Prostate gland (tissue), 2 donors: ENCODE data around the gene OMA1. TPM values are rescaled to one million over a fixed set of nuclear protein-coding genes. Genes with fewer than 3 reads are reported as not detected.
"Not testable (repeated sequence)": the region's sequence is repeated elsewhere in the genome, so short reads cannot be mapped to it uniquely, and the experiment has no call there.

ENCODE experiments used
- DNase-seq: peaks from one replicate; pipeline ENCODE4 v3.0.0-alpha.2; 2019; ENCODE audit warnings: low spot score
- H3K27ac ChIP-seq, 2 donors: fragments of 200-600 bp; sonication (generic); 2 replicates each; pipeline ENCODE4 v1.5.1; 2017 to 2019
- H3K27me3 ChIP-seq: fragments of 200-600 bp; sonication (generic); replicated peaks from 2 replicates; pipeline ENCODE4 v1.5.1; 2019; ENCODE audit not compliant: insufficient read depth
- H3K36me3 ChIP-seq, 2 donors: fragments of 200-600 bp; sonication (generic); 1 replicate in 1 of 2; 2 replicates in 1 of 2; pipeline versions ENCODE4 v1.5.1 to v1.8.1; 2017 to 2019
- H3K4me1 ChIP-seq: fragments of 200-600 bp; sonication (generic); replicated peaks from 2 replicates; pipeline ENCODE4 v1.5.1; 2019
- H3K4me3 ChIP-seq, 2 donors: fragments of 200-600 bp; sonication (generic); 2 replicates each; pipeline ENCODE4 v1.5.1; 2017 to 2019
- H3K9me3 ChIP-seq: fragments of 200-600 bp; sonication (generic); 2 replicates; pipeline ENCODE4 v1.5.1; 2017
- POLR2A ChIP-seq: fragments of 450-650 bp; IDR thresholded peaks from one replicate; pipeline ENCODE4 v1.6.1; 2016; ENCODE audit warnings: antibody characterized with exemption, mild to moderate bottlenecking
- POLR2AphosphoS5 ChIP-seq: sonication (generic); formaldehyde crosslinking; IDR thresholded peaks from one replicate; pipeline ENCODE4 v1.6.1; 2017; ENCODE audit warnings: antibody characterized with exemption
- WGBS: methylation state at CpG from one replicate; pipeline ENCODE4 v1.1.5; 2018; 5-methylcytosine and 5-hydroxymethylcytosine counted together
- intact Hi-C: fragments of 100-400 bp; cut with DNase I; formaldehyde crosslinking; loops from one replicate; pipeline ENCODE4 v1.14.2; 2022
- total RNA-seq, 2 donors: library from RNA; depleted of rRNA; stranded (reverse); fragments of >200 nt; gene quantifications; one replicate each; pipeline ENCODE4 v1.1.0, GENCODE V29; 2016
- TF ChIP-seq, protein P1 (sequence below), 4 experiments: fragments of 200-600 bp in 2 of 4; fragments of 450-650 bp in 2 of 4; sonication (generic) in 2 of 4; IDR thresholded peaks; 1 replicate in 3 of 4; 2 replicates in 1 of 4; pipeline ENCODE4 v1.5.1; 2016 to 2019; ENCODE audit warnings: antibody characterized with exemption in 4 of 4, mild to moderate bottlenecking in 2 of 4, moderate library complexity in 2 of 4

Gene OMA1
- total RNA-seq, 2 donors from 2014 or later, result 26.4 to 46.6 TPM

DNA sequence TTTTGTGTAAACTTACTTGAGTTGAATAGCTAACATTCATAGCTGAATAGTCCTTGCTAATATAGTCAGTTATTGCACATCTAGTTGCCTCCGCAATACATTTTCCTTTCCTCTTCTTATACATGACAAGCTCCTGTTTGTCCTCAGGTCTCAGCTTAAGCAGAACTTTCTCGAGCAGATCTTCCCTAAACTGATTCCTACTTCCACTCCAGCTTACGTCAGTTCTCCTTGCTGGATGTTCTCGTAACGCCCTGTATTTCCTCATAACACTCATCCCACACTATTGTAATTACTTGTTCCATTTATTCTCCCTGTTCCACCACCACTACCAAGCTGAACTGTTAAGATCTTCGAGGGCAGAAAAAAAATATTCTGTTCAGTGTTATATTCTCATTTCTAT, 15.1 kb upstream of the OMA1 start:
- no peaks in the 10 kb centered on the region for H3K36me3 ChIP-seq
- no peaks in the 10 kb centered on the region for H3K4me1 ChIP-seq
- H3K27ac ChIP-seq, result no peak overlapping the region
- no peak overlapping the region for H3K4me3 ChIP-seq
- H3K9me3 ChIP-seq, result no peaks in the 10 kb centered on the region
- TF ChIP-seq POLR2A, result no peak
- TF ChIP-seq POLR2AphosphoS5, result no peak
- TF ChIP-seq, protein P1, sequence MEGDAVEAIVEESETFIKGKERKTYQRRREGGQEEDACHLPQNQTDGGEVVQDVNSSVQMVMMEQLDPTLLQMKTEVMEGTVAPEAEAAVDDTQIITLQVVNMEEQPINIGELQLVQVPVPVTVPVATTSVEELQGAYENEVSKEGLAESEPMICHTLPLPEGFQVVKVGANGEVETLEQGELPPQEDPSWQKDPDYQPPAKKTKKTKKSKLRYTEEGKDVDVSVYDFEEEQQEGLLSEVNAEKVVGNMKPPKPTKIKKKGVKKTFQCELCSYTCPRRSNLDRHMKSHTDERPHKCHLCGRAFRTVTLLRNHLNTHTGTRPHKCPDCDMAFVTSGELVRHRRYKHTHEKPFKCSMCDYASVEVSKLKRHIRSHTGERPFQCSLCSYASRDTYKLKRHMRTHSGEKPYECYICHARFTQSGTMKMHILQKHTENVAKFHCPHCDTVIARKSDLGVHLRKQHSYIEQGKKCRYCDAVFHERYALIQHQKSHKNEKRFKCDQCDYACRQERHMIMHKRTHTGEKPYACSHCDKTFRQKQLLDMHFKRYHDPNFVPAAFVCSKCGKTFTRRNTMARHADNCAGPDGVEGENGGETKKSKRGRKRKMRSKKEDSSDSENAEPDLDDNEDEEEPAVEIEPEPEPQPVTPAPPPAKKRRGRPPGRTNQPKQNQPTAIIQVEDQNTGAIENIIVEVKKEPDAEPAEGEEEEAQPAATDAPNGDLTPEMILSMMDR (IDR thresholded peaks at IDR 0.05), result no peak
- no peaks in the 10 kb centered on the region for H3K27me3 ChIP-seq
- 82% methylated on average over 6 of the region's 6 CpGs for WGBS
- no peak for DNase-seq
- intact Hi-C loops, result no loop called here

DNA sequence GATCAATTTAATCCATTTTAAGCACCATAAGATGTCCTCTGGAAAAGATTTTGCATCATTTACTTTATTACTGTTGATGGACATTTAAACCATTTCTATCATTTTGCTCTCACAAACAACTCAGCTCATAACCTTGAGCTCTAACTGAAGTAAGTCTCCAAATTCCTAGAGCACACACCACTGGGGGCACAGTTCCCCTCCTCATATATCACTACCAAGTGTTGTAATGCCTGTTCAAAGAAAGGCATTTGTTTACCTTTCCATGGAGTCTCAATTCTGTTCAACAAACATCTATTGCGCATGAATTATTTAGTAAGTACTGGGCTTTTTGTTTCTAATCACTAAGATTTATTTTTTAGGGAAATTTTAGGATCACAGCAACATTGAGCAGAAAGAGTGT, 8.9 kb upstream of the OMA1 start:
- Histone ChIP-seq H3K4me3 (no peak overlapping the region), H3K36me3 (no peaks in the 10 kb centered on the region), H3K27me3 (no peaks in the 10 kb centered on the region), H3K9me3 (no peaks in the 10 kb centered on the region), H3K27ac (no peak overlapping the region), H3K4me1 (no peaks in the 10 kb centered on the region)
- no peak for DNase-seq
- TF ChIP-seq POLR2AphosphoS5 (no peak), POLR2A (no peak)
- TF ChIP-seq, protein P1 (IDR thresholded peaks at IDR 0.05), result no peak
- 100% methylated on average over 1 of the region's 1 CpG for WGBS
- intact Hi-C loops, result no loop called here

DNA sequence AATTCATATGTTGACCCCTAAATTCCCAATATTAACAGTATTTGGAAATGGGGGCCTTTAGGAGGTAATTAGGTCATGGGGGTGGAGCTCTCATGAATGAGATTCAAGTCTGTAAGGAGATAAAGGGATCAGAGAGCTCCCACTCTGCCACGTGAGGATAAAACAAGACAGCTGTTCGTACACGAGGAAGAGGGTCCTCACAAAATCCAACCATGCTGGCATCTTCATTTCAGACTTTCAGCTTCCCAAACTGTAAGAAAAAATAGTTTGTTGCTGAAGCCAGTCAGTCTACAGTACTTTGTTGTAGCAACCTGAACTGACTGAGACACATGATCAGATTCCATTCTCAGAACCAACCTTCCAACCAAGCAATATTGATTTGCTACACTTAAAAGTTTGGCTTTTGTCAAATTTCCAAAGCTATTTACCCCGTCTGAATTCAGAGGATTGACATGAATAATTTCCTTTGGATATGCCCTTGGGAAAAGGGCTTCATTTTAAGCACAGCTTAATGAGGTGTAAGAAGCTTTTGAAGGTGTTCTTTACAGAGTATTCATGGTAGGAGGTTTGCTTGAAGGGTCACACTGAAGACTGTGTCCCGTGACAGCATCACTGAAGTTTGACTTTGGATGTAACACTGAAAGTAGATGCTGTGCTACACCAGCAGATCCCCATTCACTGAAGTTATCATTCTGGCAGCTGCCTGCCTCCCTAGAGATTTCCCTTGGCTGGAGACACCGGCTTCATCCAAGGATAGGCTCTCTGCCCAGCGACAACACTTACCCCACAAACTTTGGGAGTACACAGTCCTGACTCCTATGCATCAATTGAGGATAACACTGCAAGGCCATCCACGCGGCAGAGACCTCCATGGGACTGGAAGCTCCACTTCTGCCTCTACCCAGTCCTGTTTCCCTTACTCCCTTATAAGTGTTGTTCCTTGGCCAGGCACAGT, 4.9 kb upstream of the OMA1 start:
- TF ChIP-seq POLR2A (no peak), POLR2AphosphoS5 (no peak)
- TF ChIP-seq, protein P1 (IDR thresholded peaks at IDR 0.05), result no peak
- H3K27me3 ChIP-seq, result no peaks in the 10 kb centered on the region
- H3K9me3 ChIP-seq, result no peaks in the 10 kb centered on the region
- intact Hi-C loops, result no loop called here
- no peaks in the 10 kb centered on the region for H3K4me1 ChIP-seq
- H3K36me3 ChIP-seq, result no peaks in the 10 kb centered on the region
- H3K4me3 ChIP-seq, result no peak overlapping the region
- no peak for DNase-seq
- H3K27ac ChIP-seq, result no peak overlapping the region
- 83% methylated on average over 8 of the region's 9 CpGs for WGBS

- H3K36me3 ChIP-seq, H3K27ac ChIP-seq, DNase-seq, H3K27me3 ChIP-seq, H3K4me1 ChIP-seq, H3K4me3 ChIP-seq, H3K9me3 ChIP-seq: not testable (repeated sequence)
- intact Hi-C loops, result loop anchor here (5.0 to 10.0 kb wide), 3 partner anchors 33 to 1717 kb away; no protein-coding TSS in a partner anchor
- WGBS, result 42% methylated on average over 6 of the region's 6 CpGs
Measured at GRCh38 chr1:58549291-58549690, 2.8 kb upstream of the OMA1 start.

DNA sequence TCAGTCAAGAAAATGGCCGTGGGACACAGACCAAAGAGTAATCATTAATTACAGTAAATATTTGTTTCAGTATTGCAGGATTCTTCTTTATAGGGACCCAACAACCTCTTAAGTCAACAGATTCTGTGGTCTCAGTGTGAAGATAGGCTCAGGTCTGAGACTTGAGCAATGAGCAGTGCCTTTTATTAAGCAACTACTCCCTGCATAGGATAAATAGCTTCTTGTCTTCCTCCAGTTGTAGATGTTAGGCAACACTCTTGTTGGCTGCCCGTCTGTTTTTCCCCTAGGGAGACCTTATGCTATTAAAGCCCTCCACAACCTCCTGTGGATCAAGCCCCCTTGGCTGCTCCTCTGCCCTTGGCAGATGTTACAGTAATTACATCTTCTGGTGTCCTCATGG, 1.8 kb upstream of the OMA1 start:
- no peaks in the 10 kb centered on the region for H3K27me3 ChIP-seq
- H3K27ac ChIP-seq, result no peak overlapping the region
- TF ChIP-seq, protein P1 (IDR thresholded peaks at IDR 0.05), result no peak
- no peak for TF ChIP-seq POLR2A
- no peaks in the 10 kb centered on the region for H3K36me3 ChIP-seq
- H3K4me1 ChIP-seq, result no peaks in the 10 kb centered on the region
- no peaks in the 10 kb centered on the region for H3K9me3 ChIP-seq
- WGBS, result 74% methylated on average over 2 of the region's 2 CpGs
- intact Hi-C loops, result loop anchor here (5.0 to 10.0 kb wide), 3 partner anchors 34 to 1716 kb away; no protein-coding TSS in a partner anchor
- no peak overlapping the region for H3K4me3 ChIP-seq
- DNase-seq, result no peak
